ENCODE measurements around the gene NSL1.
"Not testable (repeated sequence)": the region's sequence is repeated elsewhere in the genome, so short reads cannot be mapped to it uniquely, and the experiment has no call there.

NSL1 gene

GRCh38 chr1:212728606-212729005 is 63.0 kb downstream of the NSL1 start:
- no peak for TF ChIP-seq CTCF (IDR thresholded peaks at IDR 0.05; ENCODE audit: borderline replicate concordance, extremely low read depth, low read length, poor library complexity, severe bottlenecking)
- TF ChIP-seq EZH2 (IDR thresholded peaks at IDR 0.05; ENCODE audit: borderline replicate concordance, low read depth, low read length, severe bottlenecking): no peak
- Histone ChIP-seq H3K9me3 (ENCODE audit: insufficient read depth, low read length, severe bottlenecking) (peaks cover 3% of the 10 kb centered on the region), H3K27ac (ENCODE audit: low read length) (no peak overlapping the region), H3K4me2 (ENCODE audit: insufficient read depth, low read length) (no peak overlapping the region), H3K27me3 (ENCODE audit: insufficient read depth, low read length, poor library complexity) (no peaks in the 10 kb centered on the region), H3K9ac (ENCODE audit: low read depth, low read length) (no peak overlapping the region), H3K4me1 (ENCODE audit: insufficient read depth, low read length) (no peaks in the 10 kb centered on the region), H3K79me2 (ENCODE audit: insufficient read depth, low read length) (no peaks in the 10 kb centered on the region), H3K36me3 (ENCODE audit: insufficient read depth, low read length) (peaks cover 20% of the 10 kb centered on the region; the same call in 1 of the 2 replicates), H2AFZ (ENCODE audit: low read depth, low read length) (no peak overlapping the region), H3K4me3 (ENCODE audit: low read depth in 1 of 2, low read length in 2 of 2) (no peak overlapping the region), H4K20me1 (ENCODE audit: insufficient read depth, low read length) (no peaks in the 10 kb centered on the region)
- DNase-seq (no peak), ATAC-seq (ENCODE audit: insufficient read depth, low read depth) (no peak)

GRCh38 chr1:212727386-212728181 is 64.0 kb downstream of the NSL1 start:
- Histone ChIP-seq H4K20me1 (ENCODE audit: insufficient read depth, low read length) (no peaks in the 10 kb centered on the region), H3K36me3 (ENCODE audit: insufficient read depth, low read length) (peaks cover 13% of the 10 kb centered on the region; the same call in 1 of the 2 replicates), H3K27ac (ENCODE audit: low read length) (no peak overlapping the region), H2AFZ (ENCODE audit: low read depth, low read length) (no peak overlapping the region), H3K9me3 (ENCODE audit: insufficient read depth, low read length, severe bottlenecking) (peaks cover 3% of the 10 kb centered on the region), H3K79me2 (ENCODE audit: insufficient read depth, low read length) (no peaks in the 10 kb centered on the region), H3K4me1 (ENCODE audit: insufficient read depth, low read length) (peaks cover 4% of the 10 kb centered on the region; the same call in 1 of the 2 replicates), H3K9ac (ENCODE audit: low read depth, low read length) (no peak overlapping the region), H3K4me3 (ENCODE audit: low read depth in 1 of 2, low read length in 2 of 2) (no peak overlapping the region), H3K4me2 (ENCODE audit: insufficient read depth, low read length) (no peak overlapping the region), H3K27me3 (ENCODE audit: insufficient read depth, low read length, poor library complexity) (no peaks in the 10 kb centered on the region)
- ATAC-seq (ENCODE audit: insufficient read depth, low read depth): no peak
- TF ChIP-seq CTCF (IDR thresholded peaks at IDR 0.05; ENCODE audit: borderline replicate concordance, extremely low read depth, low read length, poor library complexity, severe bottlenecking): no peak
- no peak for TF ChIP-seq EZH2 (IDR thresholded peaks at IDR 0.05; ENCODE audit: borderline replicate concordance, low read depth, low read length, severe bottlenecking)
- no peak for DNase-seq

- H3K4me2 ChIP-seq (ENCODE audit: insufficient read depth, low read length); H3K36me3 ChIP-seq (ENCODE audit: insufficient read depth, low read length); DNase-seq; H3K79me2 ChIP-seq (ENCODE audit: insufficient read depth, low read length); H2AFZ ChIP-seq (ENCODE audit: low read depth, low read length); H3K9me3 ChIP-seq (ENCODE audit: insufficient read depth, low read length, severe bottlenecking); H3K9ac ChIP-seq (ENCODE audit: low read depth, low read length); ATAC-seq (ENCODE audit: insufficient read depth, low read depth); H3K4me3 ChIP-seq (ENCODE audit: low read depth in 1 of 2, low read length in 2 of 2); H3K27me3 ChIP-seq (ENCODE audit: insufficient read depth, low read length, poor library complexity); H3K27ac ChIP-seq (ENCODE audit: low read length); H4K20me1 ChIP-seq (ENCODE audit: insufficient read depth, low read length); H3K4me1 ChIP-seq (ENCODE audit: insufficient read depth, low read length): not testable (repeated sequence)
These were observed 66.9 kb downstream of the NSL1 start for GRCh38 chr1:212724679-212725078.

- 0 out of 2 replicates have a peak, but pooled peaks cover 8% of the 10 kb centered on the region for H3K36me3 ChIP-seq (ENCODE audit: insufficient read depth, low read length)
- no peak for TF ChIP-seq EZH2 (IDR thresholded peaks at IDR 0.05; ENCODE audit: borderline replicate concordance, low read depth, low read length, severe bottlenecking)
- TF ChIP-seq CTCF (IDR thresholded peaks at IDR 0.05; ENCODE audit: borderline replicate concordance, extremely low read depth, low read length, poor library complexity, severe bottlenecking): no peak
- no peaks in the 10 kb centered on the region for H4K20me1 ChIP-seq (ENCODE audit: insufficient read depth, low read length)
- H3K79me2 ChIP-seq (ENCODE audit: insufficient read depth, low read length): no peaks in the 10 kb centered on the region
- DNase-seq (no peak), ATAC-seq (ENCODE audit: insufficient read depth, low read depth) (0 out of 3 replicates have a peak, but pooled peaks have one; percentile 17)
- no peak overlapping the region for H3K4me2 ChIP-seq (ENCODE audit: insufficient read depth, low read length)
- no peak overlapping the region for H3K4me3 ChIP-seq (ENCODE audit: low read depth in 1 of 2, low read length in 2 of 2)
- peaks cover 3% of the 10 kb centered on the region for H3K9me3 ChIP-seq (ENCODE audit: insufficient read depth, low read length, severe bottlenecking)
- no peaks in the 10 kb centered on the region for H3K27me3 ChIP-seq (ENCODE audit: insufficient read depth, low read length, poor library complexity)
- no peak overlapping the region for H3K9ac ChIP-seq (ENCODE audit: low read depth, low read length)
- H2AFZ ChIP-seq (ENCODE audit: low read depth, low read length): no peak overlapping the region
- H3K4me1 ChIP-seq (ENCODE audit: insufficient read depth, low read length): peaks cover 10% of the 10 kb centered on the region; the same call in 1 of the 2 replicates
- H3K27ac ChIP-seq (ENCODE audit: low read length): no peak overlapping the region
These were observed 69.2 kb downstream of the NSL1 start for GRCh38 chr1:212722270-212722957.
